Gastroesophageal sphincter (tissue), 4 donors: ENCODE measurements around the gene RALGAPA1. TPM values are rescaled to one million over a fixed set of nuclear protein-coding genes. Genes with fewer than 3 reads are reported as not detected.
A peak's percentile ranks its signal among the peaks of the same experiment; 100 is the strongest.

ENCODE experiments used
- ATAC-seq: fragments of 150-250 bp; one replicate; pipeline ENCODE4 v1.9.1; 2016; ENCODE audit warnings: mild to moderate bottlenecking, moderate library complexity
- H3K27ac ChIP-seq, 4 donors: fragments of 200-600 bp; sonication (generic) in 3 of 4; 1 replicate in 3 of 4; 2 replicates in 1 of 4; pipeline ENCODE4 v1.5.1; 2016 to 2019
- H3K27me3 ChIP-seq: fragments of 200-600 bp; sonication (generic); one replicate; pipeline ENCODE4 v1.5.1; 2019
- H3K36me3 ChIP-seq, 2 donors: fragments of 200-600 bp; sonication (generic); one replicate each; pipeline ENCODE4 v1.5.1; 2019; ENCODE audit warnings: control low read depth in 1 of 2
- H3K4me1 ChIP-seq, 3 donors: fragments of 200-600 bp; sonication (generic); 1 replicate in 2 of 3; 2 replicates in 1 of 3; pipeline ENCODE4 v1.5.1; 2016 to 2019; ENCODE audit warnings: control low read depth in 2 of 3
- H3K4me3 ChIP-seq, 2 donors: fragments of 200-600 bp; sonication (generic); one replicate each; pipeline ENCODE4 v1.5.1; 2019; ENCODE audit warnings: mild to moderate bottlenecking in 1 of 2, moderate library complexity in 1 of 2
- H3K9me3 ChIP-seq, 3 donors: fragments of 200-600 bp; sonication (generic); one replicate each; pipeline ENCODE4 v1.5.1; 2017 to 2019; ENCODE audit warnings: control low read depth in 2 of 3
- CTCF ChIP-seq, 4 experiments: fragments of 200-600 bp in 2 of 4; fragments of 450-650 bp in 2 of 4; sonication (generic) in 1 of 4; IDR thresholded peaks; one replicate each; pipeline ENCODE4 v1.5.1; 2017 to 2019; ENCODE audit warnings: antibody characterized with exemption in 4 of 4, mild to moderate bottlenecking in 2 of 4, moderate library complexity in 2 of 4
- EP300 ChIP-seq: sonication (generic); formaldehyde crosslinking; IDR thresholded peaks from one replicate; pipeline ENCODE4 v1.6.1; 2017; ENCODE audit warnings: antibody characterized with exemption, mild to moderate bottlenecking
- POLR2A ChIP-seq, 2 donors: fragments of 450-650 bp; IDR thresholded peaks; one replicate each; pipeline ENCODE4 v1.6.1; 2017; ENCODE audit warnings: antibody characterized with exemption in 2 of 2, mild to moderate bottlenecking in 2 of 2, moderate library complexity in 1 of 2
- POLR2AphosphoS5 ChIP-seq: sonication (generic); formaldehyde crosslinking; IDR thresholded peaks from one replicate; pipeline ENCODE4 v1.6.1; 2017; ENCODE audit warnings: antibody characterized with exemption
- WGBS, 2 donors: methylation state at CpG; one replicate each; pipeline ENCODE4 v1.1.5; 2018; ENCODE audit warnings: low coverage in 1 of 2; 5-methylcytosine and 5-hydroxymethylcytosine counted together
- total RNA-seq, 4 donors: library from RNA; depleted of rRNA; stranded (reverse); fragments of >200 nt; gene quantifications; one replicate each; pipeline ENCODE4 v1.1.0, GENCODE V29; 2016

The RALGAPA1 gene
- total RNA-seq, 4 donors from 2014 or later, result 46.6 to 97.4 (median 69.4) TPM

- TF ChIP-seq POLR2AphosphoS5 (no peak), EP300 (no peak), CTCF (IDR thresholded peaks at IDR 0.05) (no peak), POLR2A (IDR thresholded peaks at IDR 0.05) (no peak)
- ATAC-seq, result no peak
- 92 to 94% methylated on average over 1 of the region's 1 CpG for WGBS, 2 donors
- Histone ChIP-seq H3K27ac (no peak overlapping the region), H3K4me1 (no peaks in the 10 kb centered on the region), H3K9me3 (no peaks in the 10 kb centered on the region), H3K4me3 (no peak overlapping the region), H3K36me3 (peaks cover 0 to 71% of the 10 kb centered on the region in 2 donors), H3K27me3 (no peaks in the 10 kb centered on the region)
These were observed 156.1 kb downstream of the RALGAPA1 start for GRCh38 chr14:35653045-35653444.

GRCh38 chr14:35643513-35643912 lies 165.6 kb downstream of the RALGAPA1 start:
- no peak overlapping the region for H3K27ac ChIP-seq
- no peak for ATAC-seq
- peaks cover 0 to 11% (median 0%) of the 10 kb centered on the region in 3 donors for H3K9me3 ChIP-seq
- TF ChIP-seq CTCF (IDR thresholded peaks at IDR 0.05), result no peak
- H3K36me3 ChIP-seq, result peaks cover 0 to 93% of the 10 kb centered on the region in 2 donors
- H3K4me3 ChIP-seq, result no peak overlapping the region
- H3K27me3 ChIP-seq, result no peaks in the 10 kb centered on the region
- no peaks in the 10 kb centered on the region for H3K4me1 ChIP-seq

- H3K27me3 ChIP-seq, result no peaks in the 10 kb centered on the region
- peaks cover 0 to 83% of the 10 kb centered on the region in 2 donors for H3K36me3 ChIP-seq
- no peak overlapping the region for H3K27ac ChIP-seq
- H3K9me3 ChIP-seq, result peaks cover 0 to 7% (median 0%) of the 10 kb centered on the region in 3 donors
- peaks cover 0 to 5% (median 0%) of the 10 kb centered on the region in 3 donors for H3K4me1 ChIP-seq
- ATAC-seq, result no peak
- H3K4me3 ChIP-seq, result no peak overlapping the region
- TF ChIP-seq POLR2AphosphoS5 (no peak), POLR2A (IDR thresholded peaks at IDR 0.05) (no peak), CTCF (IDR thresholded peaks at IDR 0.05) (no peak), EP300 (no peak)
- WGBS, 2 donors, result 74 to 97% methylated on average over 2 of the region's 2 CpGs
These were observed 171.2 kb downstream of the RALGAPA1 start for GRCh38 chr14:35637851-35638250.

- H3K4me3 ChIP-seq, result no peak overlapping the region
- no peaks in the 10 kb centered on the region for H3K27me3 ChIP-seq
- H3K4me1 ChIP-seq, result peaks cover 0 to 11% (median 3%) of the 10 kb centered on the region in 3 donors
- peaks cover 0 to 7% (median 0%) of the 10 kb centered on the region in 3 donors for H3K9me3 ChIP-seq
- H3K36me3 ChIP-seq, result peaks cover 0 to 77% of the 10 kb centered on the region in 2 donors
- no peak overlapping the region for H3K27ac ChIP-seq
- no peak for TF ChIP-seq EP300
- TF ChIP-seq POLR2A (IDR thresholded peaks at IDR 0.05), result no peak
- no peak for TF ChIP-seq CTCF (IDR thresholded peaks at IDR 0.05)
- TF ChIP-seq POLR2AphosphoS5, result no peak
- ATAC-seq, result no peak
- WGBS, 2 donors, result 82 to 85% methylated on average over 2 of the region's 2 CpGs
These were observed 171.8 kb downstream of the RALGAPA1 start for GRCh38 chr14:35637269-35637668.

GRCh38 chr14:35632676-35633075 lies 176.4 kb downstream of the RALGAPA1 start:
- Histone ChIP-seq H3K36me3 (peaks cover 0 to 51% of the 10 kb centered on the region in 2 donors), H3K4me1 (peaks cover 0 to 13% (median 4%) of the 10 kb centered on the region in 3 donors), H3K27me3 (no peaks in the 10 kb centered on the region), H3K27ac (no peak overlapping the region), H3K4me3 (no peak overlapping the region), H3K9me3 (no peaks in the 10 kb centered on the region)
- 23 to 26% methylated on average over 1 of the region's 1 CpG for WGBS, 2 donors
- TF ChIP-seq POLR2AphosphoS5, result peak; percentile 39
- no peak for TF ChIP-seq EP300
- TF ChIP-seq CTCF (IDR thresholded peaks at IDR 0.05), result no peak
- no peak for TF ChIP-seq POLR2A (IDR thresholded peaks at IDR 0.05)
- ATAC-seq, result peak; percentile 66
